Activated T-cell treated with anti-CD3 and anti-CD28 coated beads, Interleukin-2, amount 50 U/mL, for 48 hours (primary cell): ENCODE data around the gene CD2BP2.
A peak's percentile ranks its signal among the peaks of the same experiment; 100 is the strongest.

Experiments used
- DNase-seq, 2 experiments: peaks; one replicate each; pipeline ENCODE4 v3.0.0-alpha.2; 2020

The CD2BP2 gene

GRCh38 chr16:30378236-30379157 is 23.4 kb upstream of the CD2BP2 start:
- DNase-seq, result peak; percentile 99 to 100

DNA sequence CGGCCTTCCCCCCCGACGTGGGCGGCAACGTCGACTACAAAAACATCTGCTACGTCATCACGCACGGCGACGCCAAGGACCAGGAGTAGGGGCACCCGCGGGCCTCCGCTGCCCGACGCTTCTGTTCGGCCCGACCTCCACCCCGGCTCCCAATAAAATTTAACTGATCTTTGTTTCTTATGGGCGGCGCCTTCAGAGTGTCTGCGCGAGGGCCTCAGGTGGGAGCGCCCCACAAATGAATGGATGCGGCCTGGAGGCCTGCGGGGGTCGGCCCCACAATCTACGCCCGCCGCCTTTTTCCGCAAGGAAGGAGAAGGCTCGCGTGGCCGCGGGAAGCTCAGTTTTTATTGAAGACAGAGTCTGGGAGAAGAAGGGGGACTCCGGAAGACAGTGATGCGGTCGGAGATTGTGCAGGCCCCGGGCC is 22.7 kb upstream of the CD2BP2 start:
- DNase-seq, result peak; percentile 89

DNA sequence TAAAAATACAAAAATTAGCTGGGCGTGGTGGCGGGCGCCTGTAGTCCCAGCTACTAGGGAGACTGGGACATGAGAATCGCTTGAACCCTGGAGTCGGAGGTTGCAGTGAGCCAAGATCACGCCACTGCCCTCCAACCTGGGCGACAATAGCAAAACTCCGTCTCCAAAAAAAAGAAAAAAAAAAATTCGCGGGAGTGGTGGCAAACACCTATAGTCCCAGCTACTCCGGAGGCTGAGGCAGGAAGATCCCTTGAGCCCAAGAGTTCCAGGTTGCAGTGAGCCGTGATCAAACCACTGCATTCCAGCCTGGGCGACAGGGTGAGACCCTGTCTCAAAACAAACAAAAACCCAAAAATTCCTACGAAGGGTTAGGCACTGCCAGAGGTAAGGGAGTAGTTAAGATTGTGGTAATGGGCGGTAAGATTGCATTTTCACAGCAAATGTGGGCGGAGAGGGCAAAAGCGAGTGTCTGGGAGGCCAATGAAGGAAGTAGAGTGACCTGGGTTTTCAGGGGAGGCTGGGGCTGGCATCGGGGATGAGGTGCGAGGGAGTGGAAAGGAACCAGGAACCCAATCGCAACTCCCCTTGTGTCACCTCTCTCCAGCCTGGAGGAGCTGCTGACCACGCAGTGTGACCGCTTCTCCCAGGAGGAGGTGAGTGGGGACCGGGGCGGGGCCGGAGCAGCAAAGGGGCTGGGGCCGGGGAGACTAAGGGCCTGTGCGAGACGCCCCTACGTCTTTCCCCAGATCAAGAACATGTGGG is 22.1 kb upstream of the CD2BP2 start:
- DNase-seq, result peak in 1 of 2 experiments; percentile 14

GRCh38 chr16:30376461-30376902 is 21.4 kb upstream of the CD2BP2 start:
- DNase-seq, result peak in 1 of 2 experiments; percentile 15

GRCh38 chr16:30375864-30376263 is 20.8 kb upstream of the CD2BP2 start:
- DNase-seq, result no peak

- peak in 1 of 2 experiments; percentile 14 for DNase-seq
These were observed 19.4 kb upstream of the CD2BP2 start, which contains the start of gene MYL11 for GRCh38 chr16:30374538-30374937. TSS of gene MYL11 (plus strand) at chr16:30374802. CDS start at chr16:30374858, 56 bp downstream.

DNA sequence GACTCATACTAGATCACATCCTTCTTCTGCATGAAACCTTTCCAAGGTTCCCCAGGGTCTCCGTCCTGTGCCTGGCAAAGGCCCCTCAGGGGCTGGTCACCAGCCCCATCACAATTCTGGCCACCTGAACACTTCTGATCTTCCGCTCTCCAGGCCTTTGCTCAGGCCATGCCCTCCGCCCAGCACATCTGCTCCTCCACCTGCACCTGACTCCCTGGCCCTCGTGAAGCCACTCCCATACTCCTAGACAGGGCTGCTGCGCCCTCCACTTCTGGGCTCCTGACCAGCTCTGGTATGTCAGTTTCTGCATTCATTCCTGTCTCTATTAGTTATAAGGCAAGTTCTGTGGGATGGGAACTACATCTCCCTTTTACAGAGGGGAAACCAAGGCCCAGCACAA is 17.6 kb upstream of the CD2BP2 start:
- DNase-seq, result no peak

DNA sequence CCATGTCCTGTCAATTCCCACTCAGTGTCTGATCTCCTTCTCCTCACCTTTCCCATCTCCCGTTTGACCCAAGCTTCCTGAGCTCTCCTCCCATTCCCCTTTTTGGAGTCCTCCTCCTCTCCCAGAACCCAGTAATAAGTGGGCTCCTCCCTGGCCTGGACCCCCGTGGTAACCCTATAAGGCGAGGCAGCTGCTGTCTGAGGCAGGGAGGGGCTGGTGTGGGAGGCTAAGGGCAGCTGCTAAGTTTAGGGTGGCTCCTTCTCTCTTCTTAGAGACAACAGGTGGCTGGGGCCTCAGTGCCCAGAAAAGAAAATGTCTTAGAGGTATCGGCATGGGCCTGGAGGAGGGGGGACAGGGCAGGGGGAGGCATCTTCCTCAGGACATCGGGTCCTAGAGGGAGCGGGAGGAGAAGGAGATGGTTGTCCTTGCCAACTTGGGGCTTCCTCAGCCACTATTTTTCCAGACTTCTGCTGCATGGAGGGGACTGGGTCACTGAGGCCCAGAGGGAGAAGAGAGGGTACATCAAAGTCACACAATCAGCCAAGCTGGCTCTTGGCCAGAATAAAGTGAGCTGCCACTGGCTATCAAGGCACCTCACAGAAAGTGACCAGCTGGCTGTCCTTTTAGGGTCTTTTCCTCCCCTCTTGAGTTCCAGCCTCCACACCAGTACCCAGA is 17.1 kb upstream of the CD2BP2 start:
- DNase-seq, result no peak

DNA sequence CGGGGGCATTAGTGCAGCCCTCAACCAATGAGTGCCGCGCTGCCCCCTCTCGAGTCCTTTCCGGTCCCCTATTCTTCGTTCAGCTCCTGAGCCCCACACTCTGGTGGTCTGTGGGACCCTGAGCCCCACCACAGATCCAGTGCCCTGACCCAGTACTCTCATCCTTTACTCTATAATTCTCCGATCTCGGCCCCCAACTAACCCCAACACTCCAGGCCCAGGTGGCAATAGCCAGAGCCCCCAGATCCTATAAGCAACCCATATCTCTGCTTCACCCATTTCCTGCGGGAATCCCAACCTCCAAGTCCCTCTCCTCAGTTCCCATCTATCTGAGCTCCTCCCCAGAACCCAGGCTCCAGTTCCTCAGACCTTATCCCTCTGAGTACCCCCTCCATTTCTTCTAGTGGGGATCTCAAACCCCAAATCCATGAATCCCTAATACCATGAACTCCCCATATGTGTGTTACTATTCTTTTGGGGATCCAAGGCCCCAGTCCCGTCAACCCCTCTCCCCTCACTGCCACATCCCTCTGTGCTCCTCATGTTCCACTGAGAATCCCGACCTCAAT is 16.2 kb upstream of the CD2BP2 start:
- no peak for DNase-seq

- DNase-seq, result peak; percentile 99
These were observed 15.5 kb upstream of the CD2BP2 start, which contains the start of gene TBC1D10B for GRCh38 chr16:30370456-30371247. TSS of gene TBC1D10B (minus strand) at chr16:30370494. CDS start at chr16:30370183, 311 bp downstream.

- DNase-seq, result no peak
These were observed 14.9 kb upstream of the CD2BP2 start for GRCh38 chr16:30369938-30370455.

DNA sequence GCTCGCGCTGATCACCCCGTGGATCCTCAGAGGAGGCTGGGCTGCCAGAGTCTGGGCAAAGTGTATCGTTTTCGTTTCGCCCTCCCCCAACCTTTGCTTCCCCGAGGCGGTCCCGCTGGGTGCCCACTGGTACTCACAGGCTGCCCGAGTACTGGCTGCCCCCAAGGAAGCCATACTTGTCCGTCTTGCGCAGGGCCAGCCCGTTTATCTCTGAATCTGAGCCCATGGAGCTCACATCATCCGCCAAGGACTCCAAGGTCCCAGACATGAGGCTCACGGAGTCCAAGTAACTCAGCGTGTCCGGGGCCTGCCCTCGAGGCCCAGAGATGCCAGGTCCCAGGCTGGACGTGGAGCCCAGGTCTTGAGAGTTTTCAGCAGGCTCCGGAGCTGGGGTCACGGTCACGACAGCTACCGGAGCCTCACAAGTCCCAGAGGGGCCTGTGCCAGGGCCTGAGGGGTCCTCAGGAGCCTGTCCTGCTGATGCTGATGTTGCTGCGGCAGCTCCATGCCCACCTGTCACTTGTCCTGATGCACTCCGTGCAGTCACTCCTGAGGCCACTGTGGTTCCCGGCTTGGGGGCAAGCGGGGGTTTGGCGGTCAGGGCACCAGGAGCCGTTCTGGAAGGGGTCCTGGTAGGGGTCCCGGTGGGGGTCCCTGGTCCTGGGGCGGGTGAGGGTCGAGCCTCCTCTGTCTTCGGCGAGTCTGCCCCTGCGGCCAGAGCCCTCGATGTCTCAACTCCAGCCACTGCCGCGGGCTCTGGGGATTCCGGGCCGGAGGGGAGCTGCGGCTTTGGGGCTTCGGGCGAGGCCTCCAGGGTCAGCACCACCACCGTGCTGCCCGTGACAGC is 14.2 kb upstream of the CD2BP2 start:
- DNase-seq, result peak in 1 of 2 experiments; percentile 46

- DNase-seq, result no peak
These were observed 13.6 kb upstream of the CD2BP2 start for GRCh38 chr16:30368792-30369090.

DNA sequence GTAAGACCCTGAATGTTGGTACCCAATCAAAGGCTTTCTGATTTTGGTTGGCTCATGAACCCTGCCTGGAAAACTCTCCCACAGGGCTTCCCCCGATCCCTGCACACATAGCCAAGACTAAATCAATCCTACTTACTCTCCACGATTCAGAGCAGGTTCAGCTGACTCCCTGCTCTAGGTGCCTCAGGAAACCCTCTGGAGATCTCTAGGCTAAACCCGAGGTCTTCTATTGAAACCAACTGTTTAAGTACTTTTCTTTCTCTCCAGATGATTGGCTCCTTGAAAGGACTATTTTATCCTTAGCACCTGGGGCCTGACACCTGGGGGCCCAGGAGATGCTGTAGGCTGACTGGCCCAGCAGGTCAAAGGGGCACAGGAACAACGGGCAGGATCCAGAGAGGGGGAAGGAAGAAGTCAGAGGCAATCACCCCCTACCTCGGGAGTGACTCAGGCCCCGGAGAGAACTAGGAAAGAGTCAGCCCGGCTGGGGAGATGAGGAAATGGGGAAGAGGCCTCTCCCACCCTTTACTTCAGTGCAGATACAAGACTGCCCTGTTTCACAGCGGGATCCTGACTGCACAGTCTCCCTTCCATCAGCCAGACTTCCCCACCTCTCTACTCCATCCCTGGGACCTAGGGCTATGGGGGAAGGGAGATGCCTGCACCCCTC is 13.1 kb upstream of the CD2BP2 start:
- DNase-seq, result no peak

GRCh38 chr16:30367349-30368009 is 12.4 kb upstream of the CD2BP2 start:
- DNase-seq, result no peak

DNA sequence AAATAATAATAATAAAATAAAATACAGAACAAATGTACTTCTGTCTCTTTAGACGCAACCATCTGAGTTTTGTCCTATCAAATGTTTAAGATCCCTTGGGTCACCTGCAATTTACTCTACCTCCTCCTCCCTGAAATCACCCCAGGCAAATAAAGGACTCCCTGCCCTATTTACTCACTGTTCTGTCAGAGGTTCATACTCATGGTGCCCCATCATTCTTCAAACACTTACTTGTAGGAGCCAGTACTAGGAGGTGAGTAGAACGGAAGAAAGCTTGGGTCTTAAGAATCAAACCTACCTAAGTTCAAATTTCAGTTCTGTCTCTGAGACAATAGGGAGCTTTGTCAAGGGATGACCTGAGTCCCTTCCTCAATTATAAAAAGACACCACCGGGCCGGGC is 11.4 kb upstream of the CD2BP2 start:
- DNase-seq, result no peak

DNA sequence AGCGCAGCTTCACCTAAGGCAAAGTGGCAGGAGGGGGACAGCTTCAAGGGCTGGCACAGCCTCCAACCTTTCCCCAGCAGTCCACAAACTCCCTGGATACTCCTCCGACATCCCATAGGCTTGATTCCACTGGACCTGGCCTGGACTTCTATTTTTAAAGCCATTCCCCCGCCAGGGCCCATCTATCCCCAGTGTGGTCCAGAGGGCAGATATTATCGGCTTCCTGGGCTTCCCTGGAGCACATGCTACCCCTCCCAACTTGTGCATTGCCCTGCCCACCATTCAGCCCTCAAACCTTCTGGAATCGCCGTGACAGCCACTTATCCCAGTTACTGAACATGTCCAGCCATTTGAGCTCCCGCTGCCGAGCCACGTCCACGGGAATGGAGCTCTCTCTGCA is 10.1 kb upstream of the CD2BP2 start:
- no peak for DNase-seq

GRCh38 chr16:30361180-30361579 is 6.1 kb upstream of the CD2BP2 start:
- no peak for DNase-seq

GRCh38 chr16:30359871-30360170 is 4.7 kb upstream of the CD2BP2 start:
- no peak for DNase-seq
